Measurements from ENCODE around the gene LZTS2.
A peak's percentile ranks its signal among the peaks of the same experiment; 100 is the strongest.

LZTS2 gene

DNA sequence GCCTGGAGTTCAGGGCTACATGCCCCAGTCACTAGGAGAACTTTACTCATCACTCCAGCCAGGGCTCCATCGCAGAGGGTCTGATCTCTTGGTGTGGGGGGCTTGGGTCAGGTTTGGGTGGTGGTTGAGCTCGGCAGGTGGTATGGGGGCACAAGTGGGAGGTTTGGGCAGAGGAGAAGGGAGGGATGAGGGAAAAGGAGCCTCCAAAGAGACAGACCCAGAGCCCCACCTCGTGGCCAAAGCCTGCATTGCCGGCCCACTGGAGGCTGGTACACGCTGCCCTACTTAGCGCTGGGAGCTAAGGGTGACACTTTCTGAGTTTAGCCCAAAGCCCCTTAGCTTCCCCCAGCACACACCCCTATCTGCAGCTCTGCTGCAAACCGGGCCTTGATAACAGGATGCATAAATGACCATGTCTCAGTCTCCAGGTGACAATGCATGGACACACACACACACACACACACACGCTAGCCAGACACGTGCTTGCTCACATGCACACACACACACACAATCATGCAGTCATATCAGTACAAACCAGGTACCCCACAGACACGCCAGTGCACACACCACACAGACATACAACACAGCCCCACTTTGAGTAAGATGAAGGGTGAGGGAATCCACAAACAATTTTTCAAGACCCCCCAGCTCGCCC, 14.7 kb downstream of the LZTS2 start:
- DNase-seq (ENCODE audit: low read depth): peak; percentile 64

DNA sequence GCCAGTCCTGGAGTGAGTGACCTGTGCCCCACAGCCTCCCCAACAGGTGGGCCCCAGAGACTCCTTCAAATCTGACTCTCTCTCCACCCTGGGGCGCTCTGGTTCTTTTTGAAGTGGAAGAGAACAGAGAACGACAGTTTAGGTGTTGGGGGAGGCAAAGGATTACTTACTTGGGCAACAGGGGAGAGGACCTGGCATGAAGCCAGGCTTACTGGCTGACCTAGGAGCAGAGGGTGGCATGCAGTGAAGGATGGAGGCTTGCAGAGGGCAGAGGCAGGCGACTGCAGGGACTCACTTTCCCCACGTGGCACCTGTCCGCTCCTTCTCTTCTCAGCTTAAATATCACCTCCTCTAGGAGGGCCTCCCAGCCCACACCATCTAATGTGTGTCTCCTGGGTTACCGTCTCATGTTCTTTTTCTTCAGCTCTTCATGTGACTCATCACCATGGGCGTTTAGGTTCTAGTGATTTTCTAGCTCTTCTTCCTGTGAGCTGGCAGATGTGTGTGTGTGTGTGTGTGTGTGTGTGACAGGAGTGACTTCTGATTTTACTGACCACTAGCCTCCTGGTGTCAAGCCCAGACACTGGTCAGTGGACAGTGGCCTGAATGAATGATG, 15.5 kb downstream of the LZTS2 start:
- DNase-seq (ENCODE audit: low read depth): no peak

DNA sequence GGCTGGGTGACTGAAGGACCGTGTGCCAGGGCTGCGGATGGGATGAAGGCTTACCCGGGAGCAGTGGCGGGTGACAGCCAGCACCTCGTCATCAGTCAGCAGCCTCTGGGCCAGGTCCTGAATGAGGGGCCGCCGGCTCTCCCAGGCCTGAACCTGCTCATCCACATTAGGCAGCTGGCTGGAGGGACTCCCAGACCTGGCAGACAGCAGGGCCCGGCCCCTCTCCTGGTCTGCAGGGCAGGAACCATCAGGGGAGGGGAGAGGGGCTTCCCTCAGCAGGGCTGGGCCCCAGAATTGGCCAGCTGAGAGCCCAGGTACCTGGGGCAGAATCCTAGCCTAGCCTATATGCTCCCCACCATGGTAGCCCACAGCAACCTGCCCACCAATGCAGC, 16.0 kb downstream of the LZTS2 start:
- no peak for DNase-seq (ENCODE audit: low read depth)

DNA sequence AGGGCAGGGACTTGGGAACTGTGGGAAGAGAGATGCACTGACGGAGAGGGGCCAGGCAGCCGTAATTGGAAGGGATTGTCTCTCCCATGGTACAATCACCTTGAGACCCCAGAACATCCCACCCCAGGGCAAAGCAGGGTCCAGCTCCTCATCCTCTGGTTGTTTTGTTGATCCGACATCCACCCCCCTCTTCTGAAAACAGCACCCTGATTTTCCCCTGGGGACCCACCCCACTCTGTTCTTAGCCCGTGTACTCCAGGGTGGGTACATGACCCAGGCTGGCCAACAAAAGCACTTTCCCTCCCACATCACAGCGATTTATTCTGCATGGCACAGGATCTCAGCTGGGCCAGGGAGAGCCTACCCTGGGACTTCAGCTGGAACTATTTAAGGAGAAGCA, 17.2 kb downstream of the LZTS2 start:
- DNase-seq (ENCODE audit: low read depth): no peak

DNA sequence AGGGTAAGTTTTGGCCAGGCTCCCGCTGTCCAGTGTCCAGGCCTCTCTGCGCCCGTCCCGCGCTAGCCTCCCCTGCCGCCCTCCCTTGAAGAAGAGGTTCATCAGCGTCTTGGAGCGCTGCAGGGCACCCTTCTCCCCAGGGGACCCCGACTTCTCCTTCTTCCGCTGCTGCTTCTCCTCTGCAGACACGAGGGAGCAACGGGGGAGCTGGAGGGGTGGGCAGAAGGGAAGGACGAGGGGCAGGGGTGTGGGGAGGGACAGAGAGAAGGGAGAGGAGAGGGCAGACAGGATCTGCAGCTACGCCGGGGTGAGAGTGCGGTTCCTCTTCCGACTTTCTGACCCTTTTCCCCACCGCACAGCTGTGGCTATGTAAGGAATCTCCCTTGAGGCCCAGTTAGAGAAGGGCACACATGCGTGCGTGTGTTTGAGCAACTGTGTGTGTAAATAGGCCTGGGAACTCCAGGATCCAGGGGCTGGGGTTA, 18.6 kb downstream of the LZTS2 start:
- no peak for DNase-seq (ENCODE audit: low read depth)

DNA sequence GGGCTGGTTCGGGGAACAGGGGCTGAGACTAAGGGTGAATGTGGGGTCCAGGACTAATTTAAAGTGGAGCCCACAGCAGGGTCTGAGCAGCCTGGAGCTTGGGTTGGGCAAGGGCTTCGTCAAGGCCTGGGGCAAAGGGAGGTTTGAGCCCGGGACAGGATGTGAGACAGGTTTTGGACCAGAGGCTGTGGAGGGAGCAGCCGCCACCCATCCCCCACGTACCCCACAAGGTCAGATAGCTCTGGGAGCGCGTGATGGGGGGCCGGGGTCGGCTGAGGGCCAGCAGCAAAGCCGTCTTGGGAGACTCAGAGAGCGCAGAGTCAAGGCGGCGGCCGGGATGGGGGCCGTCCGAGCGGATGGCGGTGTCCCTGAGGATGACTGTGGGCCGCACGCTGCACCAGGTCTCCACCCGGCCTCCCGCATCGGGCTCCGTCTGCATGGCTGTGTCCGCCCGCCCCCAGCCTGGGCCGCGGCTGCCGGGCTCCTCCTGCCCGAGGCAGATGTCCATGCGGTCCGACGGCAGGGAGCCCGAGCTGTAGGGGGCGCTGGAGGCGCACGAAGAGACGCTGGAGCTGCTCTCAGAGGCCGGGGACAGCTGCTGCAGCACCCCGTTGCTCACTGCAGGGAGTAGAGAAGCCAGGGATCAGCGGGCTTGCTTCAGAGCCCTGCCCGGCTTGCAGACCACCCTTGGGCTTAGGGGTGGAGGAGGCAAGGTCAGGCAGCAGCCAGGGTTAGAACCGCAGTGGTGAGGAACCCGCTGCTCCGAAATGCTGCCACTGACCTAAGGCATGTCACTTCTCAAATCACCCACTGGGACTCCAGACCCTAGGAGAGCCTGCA, 19.2 kb downstream of the LZTS2 start:
- peak; percentile 61 for DNase-seq (ENCODE audit: low read depth)

DNA sequence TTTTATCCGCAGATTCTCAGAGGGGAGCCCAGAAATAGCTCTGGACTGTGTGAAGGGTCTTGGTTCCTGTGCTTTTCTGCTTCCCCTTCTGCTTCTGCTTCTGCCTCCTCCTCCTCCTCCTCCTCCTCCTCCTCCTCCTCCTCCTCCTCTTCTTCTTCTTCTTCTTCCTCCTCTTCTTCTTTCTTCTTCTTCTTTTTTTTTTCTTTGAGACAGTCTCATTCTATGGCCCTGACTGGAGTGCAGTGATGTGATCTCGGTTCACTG, 19.8 kb downstream of the LZTS2 start:
- no peak for DNase-seq (ENCODE audit: low read depth)

DNA sequence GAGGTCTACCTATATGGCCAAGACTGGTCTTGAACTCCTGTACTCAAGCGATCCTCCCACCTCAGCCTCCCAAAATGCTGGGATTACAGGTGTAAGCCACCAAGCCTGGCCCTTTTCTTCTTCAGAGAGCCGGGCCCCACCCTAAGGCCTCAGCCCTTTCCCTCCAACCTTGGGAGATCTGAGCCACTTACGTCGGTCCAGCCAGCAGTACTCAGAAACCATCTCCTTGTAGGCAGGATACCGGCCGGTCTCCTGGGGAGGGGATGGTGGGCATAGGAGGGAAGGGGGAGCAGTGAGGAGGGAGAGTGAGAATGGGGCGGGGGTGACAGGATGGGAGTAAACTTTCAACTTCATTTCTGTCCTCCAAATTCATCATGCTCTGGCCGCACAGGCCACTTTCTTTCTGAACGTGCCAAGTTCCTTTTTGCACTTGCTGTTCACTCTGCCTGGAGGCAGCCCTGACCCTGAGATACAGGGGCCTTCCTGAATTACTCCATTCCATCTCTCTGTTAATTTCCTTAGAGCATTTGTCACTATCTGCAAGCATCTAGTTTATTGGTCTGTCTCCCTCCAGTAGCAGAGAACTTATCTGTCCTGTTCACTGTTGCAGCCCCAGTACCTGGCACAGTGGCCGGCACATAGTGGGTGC, 20.9 kb downstream of the LZTS2 start:
- DNase-seq (ENCODE audit: low read depth): no peak

DNA sequence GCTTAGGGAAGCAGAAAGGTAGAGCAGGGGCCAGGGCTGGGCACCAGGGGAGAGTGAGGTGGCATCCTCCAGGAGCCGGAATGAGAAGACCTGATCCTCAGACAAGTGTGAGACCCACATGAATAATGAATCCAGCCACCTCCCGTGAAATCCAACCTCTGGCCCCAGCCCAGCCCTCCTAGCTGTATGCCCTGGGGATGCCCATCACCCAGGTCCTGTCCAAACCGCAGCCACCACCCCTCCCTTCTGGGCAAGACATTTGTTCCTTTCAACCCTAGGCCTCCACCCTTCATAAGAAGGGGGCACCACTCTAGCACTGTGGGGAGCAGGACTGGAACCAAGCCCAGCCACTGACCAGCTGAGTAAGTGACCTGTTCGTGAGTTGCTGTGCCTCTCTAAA, 21.6 kb downstream of the LZTS2 start:
- DNase-seq (ENCODE audit: low read depth): no peak

DNA sequence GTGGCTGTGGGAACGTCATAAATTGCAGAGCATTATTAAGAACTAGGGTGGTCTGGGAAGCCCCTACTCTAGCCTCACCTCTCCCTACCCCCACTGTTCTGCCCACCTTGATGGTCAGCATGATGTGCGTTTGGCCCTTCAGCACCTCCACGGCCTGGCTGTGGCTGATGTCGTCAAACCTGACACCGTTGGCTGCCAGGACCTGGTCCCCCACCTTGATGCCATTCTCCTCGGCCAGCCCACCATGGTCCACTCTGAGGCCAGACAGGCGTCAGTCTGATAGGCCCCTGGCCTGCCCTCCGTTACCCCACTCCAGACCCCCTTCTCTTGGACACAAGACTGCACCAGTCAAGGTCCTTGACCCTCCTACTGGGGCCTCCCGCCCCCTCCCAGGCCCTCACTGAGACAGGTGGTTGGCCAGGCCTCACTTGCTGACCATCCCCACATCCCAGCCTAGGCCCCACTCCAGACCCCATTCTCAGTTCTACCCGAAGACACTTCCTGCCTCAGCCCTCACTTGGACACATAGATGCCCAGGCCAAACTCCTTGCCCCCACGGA, 22.2 kb downstream of the LZTS2 start:
- DNase-seq (ENCODE audit: low read depth): no peak

DNA sequence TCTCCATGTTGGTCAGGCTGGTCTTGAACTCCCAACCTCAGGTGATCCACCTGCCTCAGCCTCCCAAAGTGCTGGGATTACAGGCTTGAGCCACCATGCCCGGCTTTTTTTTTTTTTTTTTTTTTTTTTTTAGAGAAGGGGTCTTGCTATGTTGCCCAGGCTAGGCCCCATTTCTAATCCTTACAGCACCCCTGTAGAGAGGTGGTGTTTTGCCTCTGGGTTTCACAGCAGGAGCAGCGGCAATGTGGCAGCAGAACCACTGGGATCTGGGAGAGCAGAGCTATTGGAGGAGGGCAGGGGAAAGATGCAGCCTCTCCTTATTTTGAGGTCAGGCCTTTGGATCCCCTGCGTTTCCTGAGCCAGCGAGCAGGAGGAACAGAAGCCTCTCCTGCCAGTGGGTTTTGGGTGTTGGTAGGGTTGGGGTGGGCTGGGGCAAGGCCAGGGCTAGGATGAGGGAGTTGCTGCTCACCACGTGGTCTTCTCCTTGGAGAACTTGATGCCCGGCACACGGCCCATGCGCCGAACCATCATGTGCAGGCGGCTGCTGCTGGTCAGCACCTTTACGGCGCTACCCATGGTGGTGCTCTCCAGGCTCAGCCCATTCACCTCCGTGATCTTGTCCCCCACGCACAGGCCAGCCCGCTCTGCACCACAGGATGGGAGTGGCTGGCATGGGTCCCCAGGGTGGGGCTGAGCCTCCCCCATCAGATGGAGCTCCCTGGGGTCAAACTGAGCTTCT, 23.5 kb downstream of the LZTS2 start:
- DNase-seq (ENCODE audit: low read depth): no peak

DNA sequence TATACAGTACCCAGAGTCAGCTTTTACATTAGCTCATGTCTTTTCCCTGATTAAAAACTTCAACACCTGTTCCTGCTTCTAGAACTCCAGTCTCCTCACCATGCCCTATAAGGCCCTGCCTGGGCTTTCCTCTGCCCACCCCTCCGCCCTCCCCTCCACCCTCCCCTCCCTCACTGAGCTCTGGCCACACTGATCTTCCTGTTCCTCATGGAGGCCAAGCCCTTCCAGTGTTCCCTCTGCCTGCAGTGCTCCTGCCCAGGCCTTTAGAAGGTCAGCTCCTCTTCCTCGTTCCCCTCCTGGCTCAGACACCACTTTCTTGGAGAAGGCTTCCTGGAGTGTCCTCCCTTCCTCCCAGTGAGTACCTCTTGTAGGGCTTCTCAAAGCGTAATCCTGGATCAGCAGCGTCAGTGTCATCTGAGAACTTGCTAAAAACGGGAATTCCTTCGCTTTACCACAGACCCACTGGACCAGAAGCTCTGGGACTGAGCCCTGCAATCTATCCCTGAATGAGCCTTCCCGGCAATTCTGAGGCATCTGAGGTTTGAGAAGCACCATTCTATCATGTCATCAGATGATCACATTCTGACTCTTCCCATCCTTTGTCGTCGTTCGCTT, 27.6 kb downstream of the LZTS2 start:
- DNase-seq (ENCODE audit: low read depth): no peak

DNA sequence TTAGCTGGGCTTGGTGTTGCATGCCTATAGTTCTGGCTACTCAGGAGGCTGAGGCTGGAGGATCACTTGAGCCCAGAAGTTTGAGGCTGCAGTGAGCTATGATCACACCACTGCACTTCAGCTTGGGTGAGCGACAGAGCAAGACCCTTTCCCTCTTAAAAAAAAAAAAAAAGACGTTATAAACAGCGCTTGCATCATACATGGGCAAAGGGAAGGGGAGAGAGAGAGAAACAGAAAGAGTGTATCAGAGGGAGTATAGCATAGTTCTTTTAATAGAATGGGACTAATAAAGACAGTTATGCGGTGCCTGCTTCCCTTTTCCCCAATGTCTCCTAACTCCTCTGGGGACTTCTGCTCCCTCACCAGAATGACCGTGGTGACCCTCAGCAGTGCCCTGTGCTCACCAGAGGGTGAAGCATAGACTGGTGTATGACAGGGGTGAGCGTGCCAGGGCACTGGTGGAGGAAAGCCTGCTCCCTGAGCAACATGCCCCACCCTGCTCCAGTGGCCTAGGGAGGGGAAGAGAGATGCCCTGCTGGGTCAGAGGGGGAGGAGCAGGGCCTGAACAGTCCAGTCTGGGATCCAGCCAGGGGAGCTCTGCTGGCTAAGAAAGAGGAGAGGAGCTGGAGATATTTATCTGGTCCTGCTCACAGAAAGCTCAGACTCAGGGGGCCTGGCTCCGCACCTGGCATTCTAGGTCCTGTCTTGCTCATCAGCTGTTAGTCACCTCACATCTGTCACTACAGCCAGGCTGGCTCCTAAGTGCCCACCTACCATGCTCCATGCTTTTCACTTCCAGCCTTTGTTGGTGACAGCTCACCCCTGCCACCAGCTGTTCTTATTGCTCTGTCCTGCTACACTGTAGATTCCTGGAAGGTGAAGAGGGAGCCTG, 29.1 kb downstream of the LZTS2 start:
- DNase-seq (ENCODE audit: low read depth): no peak

DNA sequence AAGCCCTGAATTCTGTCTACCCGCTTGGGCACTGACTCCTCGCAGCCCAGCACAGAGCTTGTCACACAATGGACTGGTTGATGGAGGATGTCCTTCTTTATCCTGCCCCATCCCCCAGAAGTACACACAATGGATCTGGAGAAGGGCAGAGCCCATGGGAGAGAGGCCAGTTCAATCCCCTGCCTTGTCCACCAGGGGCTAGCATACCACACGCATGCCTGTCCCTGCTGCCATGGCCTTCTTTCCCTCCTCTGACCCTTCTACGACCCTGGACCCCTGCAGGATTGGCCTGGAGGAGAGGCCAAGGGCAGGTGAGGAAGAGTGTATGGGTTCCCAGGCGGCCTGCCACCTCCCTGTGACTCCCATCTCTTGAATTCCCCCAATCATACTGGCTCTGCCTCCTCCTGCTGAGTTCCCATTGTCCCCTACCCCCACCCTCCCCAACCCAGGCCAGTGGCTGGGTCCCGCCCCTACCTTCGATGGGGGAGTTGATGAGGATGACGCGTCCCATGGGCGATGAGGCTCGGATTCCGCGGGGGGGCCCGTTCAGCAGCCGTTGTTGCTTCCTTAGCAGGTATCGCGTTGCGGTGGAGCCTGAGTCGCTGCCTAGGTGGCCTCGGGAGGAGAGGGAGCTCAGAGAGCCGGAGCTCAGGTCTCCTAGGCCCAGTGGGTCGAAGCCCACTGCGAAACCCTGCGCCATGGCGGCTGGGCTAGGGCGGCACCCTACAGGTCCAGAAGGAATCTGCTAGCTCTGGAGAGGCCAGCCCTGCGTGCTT, 30.1 kb downstream of the LZTS2 start:
- DNase-seq (ENCODE audit: low read depth): no peak

DNA sequence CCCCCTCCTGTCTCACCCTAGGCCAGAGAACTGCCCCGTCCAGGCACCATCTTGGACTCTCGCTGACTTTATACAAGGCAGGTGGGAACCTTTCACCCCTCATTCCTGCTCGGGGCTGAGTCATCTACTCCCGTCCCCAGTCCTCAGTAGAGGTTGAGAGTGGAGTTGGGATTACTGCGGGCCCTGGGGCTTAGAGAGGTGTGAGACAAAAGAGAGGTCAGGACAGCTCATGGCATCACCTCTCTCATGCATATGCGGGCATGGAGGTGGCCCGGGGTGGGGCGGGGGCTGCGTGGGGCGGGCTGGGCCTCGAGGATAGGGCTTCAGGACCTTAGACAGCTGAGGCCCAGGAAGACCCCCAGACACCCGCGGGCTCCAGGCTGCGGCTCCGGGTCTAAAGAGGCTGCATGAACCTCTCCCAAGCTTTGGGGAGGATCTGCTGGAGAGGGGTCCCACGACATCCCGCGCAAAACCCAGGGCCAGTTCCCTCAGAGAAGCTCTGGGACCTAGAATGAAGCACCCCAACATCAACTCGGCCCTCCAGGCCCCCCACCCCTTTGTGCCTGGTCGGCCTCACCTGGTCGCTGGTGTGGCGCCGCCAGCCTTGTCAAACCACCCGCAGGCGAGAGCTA, 31.0 kb downstream of the LZTS2 start:
- DNase-seq (ENCODE audit: low read depth): no peak

DNA sequence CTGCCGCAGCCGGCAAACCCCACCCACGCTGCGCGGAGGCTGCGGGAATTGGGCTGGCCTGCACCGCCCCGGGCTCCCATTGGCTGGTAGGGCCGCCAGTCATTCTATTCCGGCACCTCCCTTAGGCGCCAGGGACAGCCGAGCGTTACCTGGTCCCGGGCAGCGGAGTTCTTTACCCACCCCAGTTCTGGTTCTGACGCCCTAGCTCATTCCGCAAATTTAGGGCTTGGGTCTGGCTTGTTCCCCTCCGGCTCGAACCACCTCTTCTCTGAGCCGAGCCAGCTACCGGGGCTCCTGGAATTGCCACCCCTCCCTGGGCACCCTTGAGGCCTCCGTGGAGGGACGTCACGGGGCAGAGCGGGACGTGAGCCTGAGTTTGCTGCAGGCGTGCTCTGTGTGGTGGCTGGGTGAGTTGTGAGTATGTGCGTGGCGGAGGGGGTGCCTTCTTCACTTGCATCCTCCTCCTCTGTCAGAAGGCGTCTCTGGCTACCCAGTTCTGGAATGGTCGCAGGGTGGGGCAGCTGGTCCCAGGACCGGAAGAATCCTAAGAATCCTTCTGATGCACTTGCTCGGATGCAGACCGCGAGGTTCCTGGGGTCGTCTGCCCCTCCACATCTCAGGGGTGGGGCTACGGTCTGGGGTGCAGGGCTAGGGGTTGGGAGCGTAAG, 31.7 kb downstream of the LZTS2 start, which contains the start of the genes PDZD7 and SFXN3:
TSS of gene PDZD7 (minus strand) at position 2 of the 668 bp plus-strand sequence. CDS start 910 bp downstream, outside the sequence.
TSS of gene SFXN3 (plus strand) at position 107 of the 668 bp plus-strand sequence. CDS start 3,461 bp downstream, outside the sequence.
- DNase-seq (ENCODE audit: low read depth): peak; percentile 87

DNA sequence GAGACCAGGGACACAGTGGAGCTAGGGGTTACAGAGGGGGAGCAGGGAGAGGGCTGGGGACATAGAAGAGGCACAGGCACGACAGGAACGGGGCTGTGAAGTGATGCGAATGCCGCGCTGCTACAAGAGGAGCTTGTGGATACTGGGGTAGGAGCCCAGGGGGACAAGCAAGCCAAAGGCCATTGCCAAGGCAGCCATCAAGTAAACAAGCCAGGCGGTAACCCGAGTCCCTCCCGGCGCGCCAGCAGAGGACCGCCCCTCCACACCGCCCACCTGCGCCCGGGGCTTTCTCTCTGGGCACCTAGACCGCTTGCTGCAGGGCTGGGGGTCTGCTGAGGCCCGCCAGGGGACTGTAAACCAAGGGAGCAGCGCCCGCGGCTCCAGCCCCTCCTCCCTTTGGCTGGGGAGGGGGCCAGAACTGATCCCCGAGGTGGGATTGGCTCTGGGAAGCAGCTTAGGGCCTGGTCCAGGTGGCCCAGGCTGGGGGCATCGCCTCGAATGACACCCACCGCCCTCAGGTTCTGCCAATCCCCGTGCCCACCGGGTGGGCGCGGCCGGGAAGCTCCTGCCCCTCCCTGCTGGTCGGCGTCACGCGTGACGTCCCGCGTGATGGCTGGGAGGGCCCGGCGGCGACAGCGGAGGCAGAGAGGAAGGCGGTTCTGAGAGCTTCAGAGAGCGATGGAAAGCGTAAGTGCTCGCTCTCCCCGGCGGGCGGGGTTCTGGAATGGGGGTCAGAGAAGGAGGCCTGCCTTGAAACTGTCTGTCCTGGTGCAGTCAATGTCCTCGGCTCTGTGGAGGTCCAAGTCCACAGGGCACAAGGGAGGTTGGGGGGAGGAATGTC, 32.4 kb downstream of the LZTS2 start:
- DNase-seq (ENCODE audit: low read depth): peak; percentile 37

Data from stimulated activated CD8-positive, alpha-beta memory T cell treated with anti-CD3 and anti-CD28 coated beads, Interleukin-15, amount 100 ng/mL, for 24 hours (primary cell).